ENCODE data around the gene GUCY2F.

GUCY2F gene

GRCh38 chrX:109398833-109399232, 83.1 kb downstream of the GUCY2F start:
- Histone ChIP-seq H3K4me3 (ENCODE audit: low read depth, low read length) (no peak overlapping the region), H3K27ac (ENCODE audit: low read depth, low read length) (no peak overlapping the region), H3K36me3 (ENCODE audit: insufficient read depth, low read length) (no peaks in the 10 kb centered on the region), H3K4me1 (ENCODE audit: control insufficient read depth, insufficient read depth, low read length, unreplicated experiment) (no peaks in the 10 kb centered on the region), H2AFZ (ENCODE audit: low read length, unreplicated experiment) (no peak overlapping the region), H3K27me3 (ENCODE audit: insufficient read depth, low read length) (no peaks in the 10 kb centered on the region), H3K79me2 (ENCODE audit: control insufficient read depth, insufficient read depth, low read length, unreplicated experiment) (no peaks in the 10 kb centered on the region)

GRCh38 chrX:109398061-109398460, 83.8 kb downstream of the GUCY2F start:
- no peaks in the 10 kb centered on the region for H3K4me1 ChIP-seq (ENCODE audit: control insufficient read depth, insufficient read depth, low read length, unreplicated experiment)
- H3K4me3 ChIP-seq (ENCODE audit: low read depth, low read length), result no peak overlapping the region
- H3K27ac ChIP-seq (ENCODE audit: low read depth, low read length), result no peak overlapping the region
- H3K27me3 ChIP-seq (ENCODE audit: insufficient read depth, low read length), result no peaks in the 10 kb centered on the region
- no peaks in the 10 kb centered on the region for H3K79me2 ChIP-seq (ENCODE audit: control insufficient read depth, insufficient read depth, low read length, unreplicated experiment)
- no peak overlapping the region for H2AFZ ChIP-seq (ENCODE audit: low read length, unreplicated experiment)
- no peaks in the 10 kb centered on the region for H3K36me3 ChIP-seq (ENCODE audit: insufficient read depth, low read length)

DNA sequence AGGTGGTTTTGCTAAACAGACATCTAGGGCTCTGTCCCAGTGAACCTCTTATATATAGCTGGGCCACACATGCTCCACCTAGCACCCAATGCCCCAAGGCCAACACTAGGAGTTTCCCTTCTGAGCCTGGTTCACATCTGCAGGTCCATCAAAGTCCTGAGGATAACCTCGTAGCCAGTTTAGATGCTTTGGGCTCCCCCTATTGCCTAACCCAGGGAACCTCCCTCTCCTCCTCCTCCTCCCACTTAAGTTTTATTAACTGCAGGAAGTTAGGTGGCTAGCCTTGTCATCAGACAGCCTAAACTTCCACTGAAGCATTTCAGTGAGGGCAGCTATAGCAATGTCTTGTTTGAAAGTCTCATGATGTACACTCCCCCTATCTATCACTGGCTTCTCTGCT, 88.0 kb downstream of the GUCY2F start:
- Histone ChIP-seq H2AFZ (ENCODE audit: low read length, unreplicated experiment) (no peak overlapping the region), H3K27me3 (ENCODE audit: insufficient read depth, low read length) (no peaks in the 10 kb centered on the region), H3K27ac (ENCODE audit: low read depth, low read length) (no peak overlapping the region), H3K4me3 (ENCODE audit: low read depth, low read length) (no peak overlapping the region), H3K79me2 (ENCODE audit: control insufficient read depth, insufficient read depth, low read length, unreplicated experiment) (no peaks in the 10 kb centered on the region), H3K4me1 (ENCODE audit: control insufficient read depth, insufficient read depth, low read length, unreplicated experiment) (no peaks in the 10 kb centered on the region), H3K36me3 (ENCODE audit: insufficient read depth, low read length) (no peaks in the 10 kb centered on the region)

DNA sequence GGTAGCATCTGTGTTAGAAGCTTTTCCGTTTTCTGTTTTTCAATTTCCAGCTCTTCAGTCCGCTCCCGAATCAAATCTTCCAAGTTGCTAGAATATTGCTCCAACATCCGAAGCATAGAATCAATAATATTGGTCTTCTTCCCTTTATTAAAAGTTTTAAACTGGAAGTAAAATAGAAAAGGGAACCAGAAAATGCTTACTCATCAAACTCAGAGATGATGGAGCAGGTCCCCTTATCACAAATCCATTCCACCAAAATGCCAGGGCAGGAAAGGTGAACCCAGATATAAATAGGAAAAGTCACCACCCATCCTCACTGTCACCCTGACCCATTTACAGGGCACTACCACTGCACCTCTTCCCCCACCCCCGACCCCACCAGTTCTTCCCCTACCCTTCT, 89.0 kb downstream of the GUCY2F start:
- Histone ChIP-seq H2AFZ (ENCODE audit: low read length, unreplicated experiment) (no peak overlapping the region), H3K36me3 (ENCODE audit: insufficient read depth, low read length) (no peaks in the 10 kb centered on the region), H3K79me2 (ENCODE audit: control insufficient read depth, insufficient read depth, low read length, unreplicated experiment) (no peaks in the 10 kb centered on the region), H3K4me1 (ENCODE audit: control insufficient read depth, insufficient read depth, low read length, unreplicated experiment) (no peaks in the 10 kb centered on the region), H3K27me3 (ENCODE audit: insufficient read depth, low read length) (no peaks in the 10 kb centered on the region), H3K4me3 (ENCODE audit: low read depth, low read length) (no peak overlapping the region), H3K27ac (ENCODE audit: low read depth, low read length) (no peak overlapping the region)

GRCh38 chrX:109390556-109390955, 91.3 kb downstream of the GUCY2F start:
- Histone ChIP-seq H3K4me3 (ENCODE audit: low read depth, low read length) (no peak overlapping the region), H3K27me3 (ENCODE audit: insufficient read depth, low read length) (no peaks in the 10 kb centered on the region), H3K36me3 (ENCODE audit: insufficient read depth, low read length) (no peaks in the 10 kb centered on the region)

GRCh38 chrX:109389917-109390316, 92.0 kb downstream of the GUCY2F start:
- H3K27ac ChIP-seq (ENCODE audit: low read depth, low read length), result no peak overlapping the region
- H2AFZ ChIP-seq (ENCODE audit: low read length, unreplicated experiment), result no peak overlapping the region
- no peaks in the 10 kb centered on the region for H3K36me3 ChIP-seq (ENCODE audit: insufficient read depth, low read length)
- no peaks in the 10 kb centered on the region for H3K27me3 ChIP-seq (ENCODE audit: insufficient read depth, low read length)
- H3K4me1 ChIP-seq (ENCODE audit: control insufficient read depth, insufficient read depth, low read length, unreplicated experiment), result no peaks in the 10 kb centered on the region
- H3K4me3 ChIP-seq (ENCODE audit: low read depth, low read length), result no peak overlapping the region
- H3K79me2 ChIP-seq (ENCODE audit: control insufficient read depth, insufficient read depth, low read length, unreplicated experiment), result no peaks in the 10 kb centered on the region

More at GRCh38 chrX:109390556-109390955, 91.3 kb downstream of the GUCY2F start:
- Histone ChIP-seq H3K79me2 (ENCODE audit: control insufficient read depth, insufficient read depth, low read length, unreplicated experiment) (no peaks in the 10 kb centered on the region), H3K4me1 (ENCODE audit: control insufficient read depth, insufficient read depth, low read length, unreplicated experiment) (no peaks in the 10 kb centered on the region), H2AFZ (ENCODE audit: low read length, unreplicated experiment) (no peak overlapping the region), H3K27ac (ENCODE audit: low read depth, low read length) (no peak overlapping the region)

GRCh38 chrX:109384699-109385098, 97.2 kb downstream of the GUCY2F start:
- Histone ChIP-seq H3K27me3 (ENCODE audit: insufficient read depth, low read length) (no peaks in the 10 kb centered on the region), H3K4me3 (ENCODE audit: low read depth, low read length) (no peak overlapping the region), H3K79me2 (ENCODE audit: control insufficient read depth, insufficient read depth, low read length, unreplicated experiment) (no peaks in the 10 kb centered on the region), H3K36me3 (ENCODE audit: insufficient read depth, low read length) (no peaks in the 10 kb centered on the region), H3K4me1 (ENCODE audit: control insufficient read depth, insufficient read depth, low read length, unreplicated experiment) (no peaks in the 10 kb centered on the region), H2AFZ (ENCODE audit: low read length, unreplicated experiment) (no peak overlapping the region), H3K27ac (ENCODE audit: low read depth, low read length) (no peak overlapping the region)

DNA sequence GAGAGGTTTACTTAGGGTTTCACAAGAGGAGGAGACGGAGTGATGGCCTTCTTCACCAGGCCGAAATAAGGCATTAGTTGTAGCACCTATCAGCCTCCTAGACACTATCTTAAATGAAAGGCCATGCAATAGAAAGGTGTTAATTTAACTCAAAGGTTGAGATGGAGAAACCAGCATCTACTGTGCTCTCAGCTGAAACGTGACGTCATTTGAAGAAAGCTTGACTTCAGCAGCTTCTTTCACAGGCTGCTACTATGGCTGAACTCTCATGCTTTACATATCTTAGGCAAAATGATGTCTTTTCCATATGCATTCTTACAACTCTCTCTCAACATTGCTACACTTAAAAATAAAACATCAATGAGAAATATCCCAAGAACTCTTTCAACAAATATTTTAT, 99.6 kb downstream of the GUCY2F start:
- Histone ChIP-seq H3K4me1 (ENCODE audit: control insufficient read depth, insufficient read depth, low read length, unreplicated experiment) (no peaks in the 10 kb centered on the region), H3K4me3 (ENCODE audit: low read depth, low read length) (no peak overlapping the region), H2AFZ (ENCODE audit: low read length, unreplicated experiment) (no peak overlapping the region), H3K27ac (ENCODE audit: low read depth, low read length) (no peak overlapping the region), H3K36me3 (ENCODE audit: insufficient read depth, low read length) (no peaks in the 10 kb centered on the region), H3K27me3 (ENCODE audit: insufficient read depth, low read length) (no peaks in the 10 kb centered on the region), H3K79me2 (ENCODE audit: control insufficient read depth, insufficient read depth, low read length, unreplicated experiment) (no peaks in the 10 kb centered on the region)

GRCh38 chrX:109378281-109378680, 103.6 kb downstream of the GUCY2F start:
- no peak overlapping the region for H3K4me3 ChIP-seq (ENCODE audit: low read depth, low read length)
- no peak overlapping the region for H3K27ac ChIP-seq (ENCODE audit: low read depth, low read length)
- H3K27me3 ChIP-seq (ENCODE audit: insufficient read depth, low read length), result no peaks in the 10 kb centered on the region
- no peaks in the 10 kb centered on the region for H3K36me3 ChIP-seq (ENCODE audit: insufficient read depth, low read length)
- H3K79me2 ChIP-seq (ENCODE audit: control insufficient read depth, insufficient read depth, low read length, unreplicated experiment), result no peaks in the 10 kb centered on the region
- H2AFZ ChIP-seq (ENCODE audit: low read length, unreplicated experiment), result no peak overlapping the region
- no peaks in the 10 kb centered on the region for H3K4me1 ChIP-seq (ENCODE audit: control insufficient read depth, insufficient read depth, low read length, unreplicated experiment)

- H3K4me3 ChIP-seq (ENCODE audit: low read depth, low read length), result no peak overlapping the region
- no peak overlapping the region for H2AFZ ChIP-seq (ENCODE audit: low read length, unreplicated experiment)
- H3K79me2 ChIP-seq (ENCODE audit: control insufficient read depth, insufficient read depth, low read length, unreplicated experiment), result no peaks in the 10 kb centered on the region
- H3K27me3 ChIP-seq (ENCODE audit: insufficient read depth, low read length), result no peaks in the 10 kb centered on the region
- H3K36me3 ChIP-seq (ENCODE audit: insufficient read depth, low read length), result no peaks in the 10 kb centered on the region
- H3K4me1 ChIP-seq (ENCODE audit: control insufficient read depth, insufficient read depth, low read length, unreplicated experiment), result no peaks in the 10 kb centered on the region
- no peak overlapping the region for H3K27ac ChIP-seq (ENCODE audit: low read depth, low read length)
Observed at GRCh38 chrX:109374262-109374960, 107.5 kb downstream of the GUCY2F start.

- Histone ChIP-seq H3K4me1 (ENCODE audit: control insufficient read depth, insufficient read depth, low read length, unreplicated experiment) (no peaks in the 10 kb centered on the region), H3K4me3 (ENCODE audit: low read depth, low read length) (no peak overlapping the region), H2AFZ (ENCODE audit: low read length, unreplicated experiment) (no peak overlapping the region), H3K27ac (ENCODE audit: low read depth, low read length) (no peak overlapping the region), H3K79me2 (ENCODE audit: control insufficient read depth, insufficient read depth, low read length, unreplicated experiment) (no peaks in the 10 kb centered on the region), H3K36me3 (ENCODE audit: insufficient read depth, low read length) (no peaks in the 10 kb centered on the region), H3K27me3 (ENCODE audit: insufficient read depth, low read length) (no peaks in the 10 kb centered on the region)
Observed at GRCh38 chrX:109373468-109373867, 108.4 kb downstream of the GUCY2F start.

All from ACC112 (cell line).